ENCODE measurements around the gene BARX2. TPM values are rescaled to one million over a fixed set of nuclear protein-coding genes. Genes with fewer than 3 reads are reported as not detected.
"Not testable (repeated sequence)": the region's sequence is repeated elsewhere in the genome, so short reads cannot be mapped to it uniquely, and the experiment has no call there.

Gene BARX2, protein sequence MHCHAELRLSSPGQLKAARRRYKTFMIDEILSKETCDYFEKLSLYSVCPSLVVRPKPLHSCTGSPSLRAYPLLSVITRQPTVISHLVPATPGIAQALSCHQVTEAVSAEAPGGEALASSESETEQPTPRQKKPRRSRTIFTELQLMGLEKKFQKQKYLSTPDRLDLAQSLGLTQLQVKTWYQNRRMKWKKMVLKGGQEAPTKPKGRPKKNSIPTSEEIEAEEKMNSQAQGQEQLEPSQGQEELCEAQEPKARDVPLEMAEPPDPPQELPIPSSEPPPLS
- total RNA-seq (0.11 and 0.36 TPM in 2 replicates), polyA plus RNA-seq (0.32 and 0.59 TPM in 2 replicates)

DNA sequence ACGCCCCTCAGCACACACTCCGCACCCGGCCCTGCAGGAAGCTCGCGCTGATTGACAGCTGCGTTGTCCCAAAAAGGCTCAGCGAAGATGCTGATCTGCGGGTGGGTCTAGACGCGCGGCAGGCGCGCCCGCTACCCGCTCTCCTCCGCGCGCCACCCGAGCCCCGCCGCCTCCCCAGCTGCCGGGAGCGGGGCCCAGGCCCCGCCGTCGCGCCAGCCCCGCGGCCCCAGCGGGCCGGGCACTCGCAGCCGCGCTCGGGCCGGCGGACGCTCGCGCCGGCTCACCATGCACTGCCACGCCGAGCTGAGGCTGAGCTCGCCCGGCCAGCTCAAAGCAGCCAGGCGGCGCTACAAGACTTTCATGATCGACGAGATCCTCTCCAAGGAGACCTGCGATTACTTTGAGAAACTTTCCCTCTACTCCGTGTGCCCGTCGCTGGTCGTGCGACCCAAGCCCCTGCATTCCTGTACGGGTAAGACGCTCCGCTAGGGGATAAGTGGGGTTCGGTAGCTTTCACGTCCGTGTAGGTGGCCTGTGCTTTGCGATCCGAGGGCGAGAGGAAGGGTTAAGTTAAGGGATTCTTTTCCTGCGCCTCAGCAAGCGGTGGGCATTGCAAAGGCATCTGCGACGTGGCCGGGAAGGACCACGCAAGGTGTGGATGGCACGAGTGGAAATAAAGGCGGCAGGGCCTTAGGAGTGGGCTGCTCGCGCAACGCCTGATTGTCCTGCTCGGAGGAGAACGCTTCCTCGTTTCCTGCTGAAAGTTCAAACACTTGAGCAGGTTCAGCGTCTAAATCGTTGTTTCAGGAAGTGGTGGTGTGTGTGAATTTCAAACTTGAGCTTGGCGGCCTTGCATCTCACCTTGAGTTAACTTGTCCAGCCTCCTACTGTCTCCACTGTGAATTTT is at the start of gene BARX2:
TSS of gene BARX2 (plus strand) at position 98 of the 907 bp plus-strand sequence. CDS start at position 286, 188 bp downstream.
- DNase-seq (ENCODE audit: low read depth in 1 of 2, low spot score in 1 of 2) = peak; percentile 73 to 89
- H3K4me1 ChIP-seq (ENCODE audit: low read depth) = no peaks in the 10 kb centered on the region
- H3K36me3 ChIP-seq = no peaks in the 10 kb centered on the region
- TF ChIP-seq, protein P1, sequence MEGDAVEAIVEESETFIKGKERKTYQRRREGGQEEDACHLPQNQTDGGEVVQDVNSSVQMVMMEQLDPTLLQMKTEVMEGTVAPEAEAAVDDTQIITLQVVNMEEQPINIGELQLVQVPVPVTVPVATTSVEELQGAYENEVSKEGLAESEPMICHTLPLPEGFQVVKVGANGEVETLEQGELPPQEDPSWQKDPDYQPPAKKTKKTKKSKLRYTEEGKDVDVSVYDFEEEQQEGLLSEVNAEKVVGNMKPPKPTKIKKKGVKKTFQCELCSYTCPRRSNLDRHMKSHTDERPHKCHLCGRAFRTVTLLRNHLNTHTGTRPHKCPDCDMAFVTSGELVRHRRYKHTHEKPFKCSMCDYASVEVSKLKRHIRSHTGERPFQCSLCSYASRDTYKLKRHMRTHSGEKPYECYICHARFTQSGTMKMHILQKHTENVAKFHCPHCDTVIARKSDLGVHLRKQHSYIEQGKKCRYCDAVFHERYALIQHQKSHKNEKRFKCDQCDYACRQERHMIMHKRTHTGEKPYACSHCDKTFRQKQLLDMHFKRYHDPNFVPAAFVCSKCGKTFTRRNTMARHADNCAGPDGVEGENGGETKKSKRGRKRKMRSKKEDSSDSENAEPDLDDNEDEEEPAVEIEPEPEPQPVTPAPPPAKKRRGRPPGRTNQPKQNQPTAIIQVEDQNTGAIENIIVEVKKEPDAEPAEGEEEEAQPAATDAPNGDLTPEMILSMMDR (IDR thresholded peaks at IDR 0.05; ENCODE audit: low read depth, low read length) = peak; percentile 55
- H3K27me3 ChIP-seq = peaks cover 89% of the 10 kb centered on the region
- no peak within 1 kb of the TSS for H3K27ac ChIP-seq
- peak within 1 kb of the TSS; percentile 58 for H3K4me3 ChIP-seq
- no peaks in the 10 kb centered on the region for H3K9me3 ChIP-seq (ENCODE audit: low read depth)

DNA sequence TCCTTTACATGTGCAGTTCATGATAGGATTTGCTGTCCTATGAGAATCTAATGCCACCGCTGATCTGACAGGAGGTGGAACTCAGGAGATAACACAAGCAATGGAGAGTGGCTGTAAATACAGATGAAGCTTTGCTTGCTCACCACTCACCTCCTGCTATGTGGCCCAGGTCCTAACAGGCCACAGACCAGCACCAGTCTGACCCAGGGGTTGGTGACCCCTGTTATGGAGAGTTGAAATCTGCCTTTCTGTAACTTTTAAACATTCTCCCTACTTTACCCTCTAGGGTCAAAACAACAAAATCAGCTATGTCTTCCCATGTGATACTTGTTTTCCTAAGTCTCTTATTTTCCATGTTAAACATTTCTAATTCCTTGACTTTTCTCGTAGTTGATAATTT is 48.7 kb upstream of the BARX2 start:
- DNase-seq (ENCODE audit: low read depth in 1 of 2, low spot score in 1 of 2) = no peak
- H3K4me1 ChIP-seq (ENCODE audit: low read depth) = no peaks in the 10 kb centered on the region
- H3K36me3 ChIP-seq = no peaks in the 10 kb centered on the region
- H3K27me3 ChIP-seq = peaks cover 3% of the 10 kb centered on the region
- no peaks in the 10 kb centered on the region for H3K9me3 ChIP-seq (ENCODE audit: low read depth)
- H3K27ac ChIP-seq = no peak overlapping the region
- H3K4me3 ChIP-seq = no peak overlapping the region
- TF ChIP-seq, protein P1 (IDR thresholded peaks at IDR 0.05; ENCODE audit: low read depth, low read length) = no peak

DNA sequence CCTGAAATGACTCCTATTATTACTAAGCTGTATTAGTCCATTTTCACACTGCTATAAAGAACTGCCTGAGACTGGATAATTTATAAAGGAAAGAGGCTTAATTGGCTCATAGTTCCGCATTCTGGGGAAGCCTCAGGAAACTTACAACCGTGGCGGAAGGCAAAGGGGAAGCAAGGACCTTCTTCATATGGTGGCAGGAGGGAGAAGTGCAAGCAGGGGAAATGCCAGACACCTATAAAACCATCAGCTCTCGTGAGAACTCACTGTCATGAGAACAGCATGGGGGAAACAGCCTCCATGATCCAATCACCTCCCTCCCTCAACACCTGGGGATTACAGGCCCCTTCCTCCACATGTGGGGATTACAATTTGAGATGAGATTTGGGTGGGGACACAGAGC is 47.9 kb upstream of the BARX2 start:
- not testable (repeated sequence) for H3K36me3 ChIP-seq; H3K27me3 ChIP-seq; H3K4me3 ChIP-seq; H3K27ac ChIP-seq; H3K9me3 ChIP-seq (ENCODE audit: low read depth); DNase-seq (ENCODE audit: low read depth in 1 of 2, low spot score in 1 of 2); H3K4me1 ChIP-seq (ENCODE audit: low read depth)

DNA sequence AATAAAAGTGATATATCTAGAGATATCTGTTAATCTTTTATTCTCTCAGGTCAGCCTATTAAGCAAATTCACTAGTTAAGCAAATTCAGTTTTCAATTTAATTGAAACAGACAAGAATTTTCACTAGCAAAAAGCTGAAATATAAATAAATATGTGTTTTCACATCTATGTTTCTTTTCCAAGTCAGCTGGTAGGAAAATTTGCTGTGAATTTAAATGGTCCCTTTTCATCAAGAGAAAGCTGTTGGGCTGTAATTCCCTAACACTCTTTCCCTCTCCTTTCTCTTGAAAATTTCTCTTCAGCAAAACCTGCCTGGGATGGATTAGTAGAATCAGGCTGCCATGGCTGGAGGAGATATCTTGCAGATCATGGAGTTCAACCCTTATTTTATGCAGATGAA is 46.9 kb upstream of the BARX2 start:
- Histone ChIP-seq H3K36me3 (no peaks in the 10 kb centered on the region), H3K4me1 (ENCODE audit: low read depth) (no peaks in the 10 kb centered on the region), H3K27ac (no peak overlapping the region), H3K9me3 (ENCODE audit: low read depth) (no peaks in the 10 kb centered on the region), H3K4me3 (no peak overlapping the region), H3K27me3 (peaks cover 3% of the 10 kb centered on the region)
- TF ChIP-seq, protein P1 (IDR thresholded peaks at IDR 0.05; ENCODE audit: low read depth, low read length) = no peak
- no peak for DNase-seq (ENCODE audit: low read depth in 1 of 2, low spot score in 1 of 2)

DNA sequence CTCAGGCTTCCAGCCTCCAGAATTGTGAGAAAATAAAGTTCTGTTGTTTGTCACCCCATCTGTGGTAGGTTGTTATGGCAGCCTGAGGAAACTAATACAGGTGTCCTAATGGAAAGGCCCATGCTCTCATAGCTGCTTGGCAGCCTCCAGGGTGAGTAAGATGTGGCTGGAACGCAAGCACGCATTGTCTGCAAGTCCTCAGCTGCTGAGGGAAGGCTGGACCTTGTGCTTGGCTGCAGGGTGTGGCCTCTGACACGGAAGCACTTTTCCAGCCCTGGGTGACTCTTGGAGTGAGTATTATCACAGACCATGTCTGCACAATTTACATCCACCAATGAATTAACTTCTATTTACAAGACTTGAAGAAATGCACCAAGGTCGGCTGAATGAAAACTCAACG is 44.4 kb upstream of the BARX2 start:
- Histone ChIP-seq H3K27ac (no peak overlapping the region), H3K9me3 (ENCODE audit: low read depth) (no peaks in the 10 kb centered on the region), H3K36me3 (no peaks in the 10 kb centered on the region), H3K27me3 (peaks cover 10% of the 10 kb centered on the region), H3K4me3 (no peak overlapping the region), H3K4me1 (ENCODE audit: low read depth) (no peaks in the 10 kb centered on the region)
- peak in 1 of 2 donors; percentile 9 for DNase-seq (ENCODE audit: low read depth in 1 of 2, low spot score in 1 of 2)
- TF ChIP-seq, protein P1 (IDR thresholded peaks at IDR 0.05; ENCODE audit: low read depth, low read length) = no peak

DNA sequence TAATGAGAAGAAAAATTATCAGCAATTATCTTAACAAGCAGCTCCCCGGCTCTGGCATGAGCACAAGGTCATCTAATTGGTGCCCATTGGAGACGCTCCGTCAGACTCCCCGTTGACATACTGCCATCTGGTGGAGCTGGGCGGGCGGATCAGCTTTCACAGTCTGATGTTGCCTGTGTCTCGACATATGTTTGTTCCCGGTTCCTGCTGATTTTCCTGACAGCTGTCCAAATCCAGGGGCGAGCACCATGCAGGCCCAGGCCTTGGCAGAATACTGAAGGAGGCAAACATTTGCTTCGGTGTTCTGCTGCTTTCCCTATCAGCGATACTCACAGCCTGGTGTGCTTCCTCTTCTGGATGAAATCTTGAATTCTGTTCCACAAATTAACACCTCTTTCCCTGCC is 43.8 kb upstream of the BARX2 start:
- Histone ChIP-seq H3K4me1 (ENCODE audit: low read depth) (no peaks in the 10 kb centered on the region), H3K36me3 (no peaks in the 10 kb centered on the region), H3K9me3 (ENCODE audit: low read depth) (no peaks in the 10 kb centered on the region), H3K27me3 (peaks cover 8% of the 10 kb centered on the region), H3K27ac (no peak overlapping the region), H3K4me3 (no peak overlapping the region)
- DNase-seq (ENCODE audit: low read depth in 1 of 2, low spot score in 1 of 2) = peak; percentile 82 to 83
- TF ChIP-seq, protein P1 (IDR thresholded peaks at IDR 0.05; ENCODE audit: low read depth, low read length) = peak; percentile 92

All from cardiac muscle cell (in vitro differentiated cells and primary cell).